ENCODE data around the gene CDH19.
"Not testable (repeated sequence)": the region's sequence is repeated elsewhere in the genome, so short reads cannot be mapped to it uniquely, and the experiment has no call there.

CDH19 gene

DNA sequence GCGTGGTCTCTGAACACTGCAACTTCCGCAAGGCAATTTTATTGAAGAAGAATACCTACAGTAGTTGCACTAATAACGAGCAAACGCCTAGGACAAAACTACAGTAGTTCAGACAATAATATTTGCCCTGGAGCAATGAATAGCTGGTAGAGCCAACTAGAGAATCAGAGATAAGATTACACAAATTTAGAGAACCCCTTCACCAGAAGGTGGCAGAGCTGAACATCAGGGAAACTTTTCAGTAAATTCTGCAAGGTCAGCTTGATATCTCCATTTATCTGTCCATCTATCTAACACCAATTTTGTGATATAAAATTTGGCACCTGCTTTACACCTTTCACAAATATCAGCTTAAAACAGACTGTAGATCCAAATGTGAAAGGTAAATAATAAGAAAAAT lies 43.8 kb downstream of the CDH19 start:
- DNase-seq = peak; percentile 68

DNA sequence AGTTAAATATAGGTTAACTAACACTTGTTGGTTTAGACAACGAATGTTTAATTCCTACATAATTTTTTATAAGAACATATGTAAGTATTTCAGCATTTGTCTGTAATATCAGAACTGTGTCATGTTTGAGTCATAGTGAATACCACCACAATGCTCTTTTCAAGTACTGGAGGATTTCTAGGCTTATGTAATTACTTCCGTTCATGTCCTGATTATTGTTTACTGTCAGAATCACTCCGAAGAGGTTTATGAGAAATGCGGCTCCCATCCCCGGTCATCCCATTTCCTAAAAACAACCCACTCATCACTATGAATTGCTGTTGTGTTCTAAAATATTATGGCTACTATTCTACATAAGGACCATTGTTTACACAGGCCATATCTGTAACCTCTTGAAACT lies 45.1 kb downstream of the CDH19 start:
- no peak for DNase-seq

DNA sequence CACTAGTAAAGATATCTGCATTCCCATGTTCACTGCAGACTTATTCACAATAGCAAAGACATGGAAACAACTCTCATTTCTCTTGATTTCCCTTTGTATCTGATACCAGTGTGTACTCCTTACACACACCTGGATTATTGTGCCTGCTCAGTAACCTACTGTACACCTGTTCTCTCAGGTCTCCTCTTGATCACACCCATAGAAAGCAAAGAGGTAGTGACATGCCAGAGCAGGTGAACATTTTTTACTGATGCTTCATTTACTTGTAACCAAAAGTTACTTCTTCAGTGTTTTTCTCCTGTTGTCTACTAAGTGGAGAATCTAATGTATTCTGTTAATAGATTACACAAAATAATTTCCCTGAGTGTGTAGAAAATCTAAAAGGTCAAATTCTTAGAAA lies 46.8 kb downstream of the CDH19 start:
- DNase-seq = no peak

DNA sequence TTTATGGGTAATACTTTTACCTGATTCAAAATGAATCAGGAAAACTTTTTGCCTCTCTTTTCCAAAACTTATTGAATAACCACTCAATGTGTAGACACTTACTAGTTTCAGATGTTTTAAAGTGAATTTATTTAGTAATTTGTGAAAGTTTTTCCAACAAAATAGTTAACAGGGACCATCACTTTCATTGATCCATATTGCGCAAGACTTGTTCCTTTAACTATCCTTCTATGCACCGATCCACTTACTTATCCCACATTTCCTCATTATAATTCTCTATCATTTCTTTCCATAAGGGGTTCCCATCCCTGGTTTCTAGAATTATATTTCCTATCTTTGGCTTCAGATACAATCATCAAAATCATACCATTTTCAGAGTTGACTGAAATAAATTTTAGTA lies 48.3 kb downstream of the CDH19 start:
- no peak for DNase-seq

DNA sequence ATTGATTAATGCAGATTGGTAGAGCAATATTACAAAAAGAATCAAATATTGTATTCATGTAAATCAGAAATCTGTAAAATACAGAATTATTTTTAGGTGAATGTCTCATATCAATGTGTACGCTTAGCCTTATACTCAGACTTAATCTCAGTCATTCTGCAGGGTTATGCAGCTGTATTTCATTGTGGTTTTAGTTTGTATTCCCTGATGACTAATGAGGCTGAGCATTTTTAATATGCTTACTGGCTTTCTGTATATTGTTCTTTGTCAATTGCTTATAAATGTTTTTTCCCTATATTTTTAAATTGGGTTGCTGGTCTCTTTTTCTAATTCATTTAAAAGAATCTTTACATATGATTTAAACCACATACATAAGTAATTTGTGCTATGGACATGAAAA lies 50.1 kb downstream of the CDH19 start:
- DNase-seq = no peak

DNA sequence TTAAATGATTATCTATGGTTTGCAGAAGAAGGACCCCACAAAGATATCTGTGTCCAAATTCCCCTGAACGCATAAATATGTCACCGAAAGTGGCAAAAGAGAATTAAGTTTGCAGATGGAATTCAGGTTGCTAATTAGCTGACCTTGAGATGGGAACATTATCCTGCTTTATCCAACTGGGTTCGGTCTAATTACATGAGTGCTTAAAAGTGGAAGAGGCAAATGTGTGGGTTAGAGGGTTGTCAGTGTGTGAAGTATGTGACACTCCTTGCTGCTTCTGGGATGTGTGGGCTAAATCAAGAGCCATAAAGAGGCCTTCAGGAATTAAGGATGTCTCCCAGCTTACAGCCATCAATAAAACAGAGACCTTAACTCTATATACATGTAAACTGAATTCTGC lies 53.5 kb downstream of the CDH19 start:
- no peak for DNase-seq

DNA sequence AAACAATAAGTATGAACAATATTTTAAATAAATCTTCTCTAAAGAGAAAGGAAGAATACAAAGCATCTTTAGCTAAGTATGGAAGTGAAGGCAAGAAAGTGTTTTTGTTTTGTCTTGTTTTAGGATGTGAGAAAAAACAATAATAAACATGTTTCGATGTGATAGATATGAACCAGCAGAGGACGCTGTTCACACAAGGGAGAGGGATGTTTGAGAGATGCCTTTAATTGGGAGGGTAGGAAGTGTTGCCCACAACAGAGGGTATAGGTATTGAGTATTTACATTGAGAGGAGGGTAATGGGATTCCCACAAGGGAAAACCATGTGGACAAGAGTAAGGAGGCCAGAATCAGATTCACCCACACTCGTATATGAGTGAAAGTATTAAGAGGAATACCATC lies 55.1 kb downstream of the CDH19 start:
- no peak for DNase-seq

DNA sequence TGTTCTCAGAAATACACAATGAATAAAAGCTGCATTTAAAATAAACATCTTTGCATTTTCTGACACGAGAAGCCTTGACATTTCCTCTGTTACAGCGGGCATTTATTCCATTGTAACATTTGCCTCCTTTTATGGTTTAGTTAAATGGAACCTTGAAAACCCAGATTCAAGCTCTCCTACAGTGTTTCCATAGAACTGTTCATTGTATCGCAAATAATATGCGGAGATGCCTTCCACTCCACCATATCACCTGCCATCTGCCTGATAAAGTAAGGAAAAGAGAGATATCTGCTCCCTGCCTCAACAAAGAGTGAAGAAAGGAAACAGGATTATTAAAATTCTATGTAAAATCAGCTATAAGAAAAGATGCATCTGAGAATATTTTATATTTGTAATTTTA lies 69.8 kb downstream of the CDH19 start:
- peak; percentile 100 for DNase-seq

DNA sequence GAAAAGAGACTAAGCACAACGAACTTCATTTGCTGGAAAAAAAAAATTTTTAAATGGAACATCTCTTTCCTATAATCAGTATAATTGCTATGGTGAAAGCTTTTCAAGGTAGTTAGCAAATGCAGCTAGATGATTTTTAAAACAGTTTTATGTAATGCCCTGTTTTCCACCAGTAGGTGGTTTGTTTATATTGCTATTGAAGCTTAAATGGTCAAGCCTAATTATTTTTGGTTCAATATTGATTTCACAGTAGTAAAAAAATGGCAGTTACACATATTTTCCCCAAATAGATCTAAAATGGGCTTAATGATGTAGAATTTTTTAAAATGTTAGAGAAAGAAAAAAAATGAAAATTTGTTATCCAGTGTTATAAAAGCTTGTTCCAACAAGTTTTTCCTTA lies 70.2 kb downstream of the CDH19 start:
- DNase-seq = peak; percentile 97

DNA sequence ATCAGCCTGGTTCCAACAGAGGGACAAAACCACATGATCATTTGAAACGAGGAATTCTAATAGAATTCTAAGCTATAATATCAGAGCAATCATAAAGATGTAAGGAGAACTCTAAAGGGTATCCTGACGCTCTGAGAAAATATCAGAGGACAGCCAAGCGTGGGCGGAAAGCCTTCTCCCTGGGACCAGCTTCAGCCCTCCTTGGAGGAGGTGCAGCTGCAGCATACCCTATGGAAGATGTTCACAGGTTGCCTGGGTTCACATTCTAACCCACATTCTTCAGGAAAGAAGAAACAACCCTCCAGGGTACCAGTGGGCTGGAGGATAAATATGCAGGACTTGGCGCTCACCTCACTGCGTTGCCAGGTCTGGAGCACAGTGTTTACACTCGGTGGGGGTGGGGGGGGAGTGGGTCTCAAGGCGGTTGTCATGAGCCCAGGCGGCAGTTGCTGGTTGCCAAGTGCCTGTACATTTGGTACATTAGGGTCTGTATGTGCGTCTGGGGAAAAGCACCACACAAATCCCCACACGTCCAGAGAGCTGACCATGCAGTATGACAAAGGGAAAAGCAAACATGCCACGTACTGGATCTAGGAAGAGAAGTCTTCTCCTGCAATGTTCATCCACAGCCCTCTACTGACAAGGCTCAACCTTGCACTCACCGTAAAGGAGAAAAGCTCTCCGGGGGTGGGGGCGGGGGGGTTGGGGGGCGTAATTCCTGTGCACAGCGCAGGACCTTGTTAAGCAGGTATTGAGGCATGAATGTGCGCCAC lies 80.5 kb downstream of the CDH19 start:
- DNase-seq = peak; percentile 99

DNA sequence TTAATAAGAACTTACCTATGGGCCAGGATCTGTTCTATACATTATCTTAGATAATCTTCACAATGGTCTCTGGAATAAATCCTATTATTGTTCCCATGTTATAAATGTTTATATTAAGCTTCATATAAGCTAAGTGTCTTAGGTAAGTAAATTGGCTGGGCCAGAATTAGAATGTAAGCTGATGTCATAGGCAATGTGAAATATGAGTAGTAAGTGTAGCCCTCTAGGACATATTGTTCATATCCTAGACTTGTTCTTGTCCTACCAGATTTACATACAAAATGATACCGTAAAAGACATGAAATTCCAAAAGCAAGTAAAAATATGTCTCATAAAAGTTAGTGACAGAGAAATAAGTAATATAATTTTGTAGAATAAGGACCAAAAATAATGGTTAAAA lies 89.9 kb downstream of the CDH19 start:
- no peak for DNase-seq

DNA sequence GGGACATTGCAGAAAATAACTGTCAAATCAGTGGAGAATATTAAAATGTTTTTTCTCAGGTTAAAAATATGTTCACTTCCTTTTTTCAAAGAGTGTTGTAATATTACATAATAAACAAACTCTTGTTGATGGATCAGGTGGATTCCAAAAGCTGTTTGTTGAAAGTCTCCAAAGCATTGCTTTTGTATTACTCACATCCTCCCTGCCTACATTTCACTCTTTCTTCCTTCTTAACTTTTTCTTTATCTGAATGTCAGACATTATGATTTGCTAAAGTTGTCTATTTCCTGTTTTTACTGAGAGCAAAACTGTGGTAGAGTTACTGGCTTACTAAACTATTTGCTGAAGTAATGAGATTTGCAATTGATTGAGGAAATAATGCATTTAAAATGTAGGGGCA lies 92.1 kb downstream of the CDH19 start:
- DNase-seq = no peak

DNA sequence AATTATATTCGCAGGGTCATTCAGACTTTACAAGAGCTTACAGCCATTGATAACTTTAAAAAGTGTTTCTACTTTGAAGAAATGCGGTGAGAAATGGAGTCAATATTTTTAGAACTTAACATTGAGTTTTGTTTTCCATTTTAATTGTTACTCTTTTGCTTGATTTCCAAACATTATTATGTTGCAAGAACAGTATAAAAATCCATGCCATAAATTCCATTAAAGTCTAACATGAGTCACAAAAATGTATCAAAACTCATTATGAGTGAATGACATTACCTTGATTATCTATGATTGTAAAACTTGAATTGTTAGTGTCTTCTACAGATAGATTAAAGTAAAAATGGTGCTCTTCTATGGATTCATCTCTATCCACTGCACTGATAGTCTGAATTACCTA lies 92.6 kb downstream of the CDH19 start:
- DNase-seq = no peak

DNA sequence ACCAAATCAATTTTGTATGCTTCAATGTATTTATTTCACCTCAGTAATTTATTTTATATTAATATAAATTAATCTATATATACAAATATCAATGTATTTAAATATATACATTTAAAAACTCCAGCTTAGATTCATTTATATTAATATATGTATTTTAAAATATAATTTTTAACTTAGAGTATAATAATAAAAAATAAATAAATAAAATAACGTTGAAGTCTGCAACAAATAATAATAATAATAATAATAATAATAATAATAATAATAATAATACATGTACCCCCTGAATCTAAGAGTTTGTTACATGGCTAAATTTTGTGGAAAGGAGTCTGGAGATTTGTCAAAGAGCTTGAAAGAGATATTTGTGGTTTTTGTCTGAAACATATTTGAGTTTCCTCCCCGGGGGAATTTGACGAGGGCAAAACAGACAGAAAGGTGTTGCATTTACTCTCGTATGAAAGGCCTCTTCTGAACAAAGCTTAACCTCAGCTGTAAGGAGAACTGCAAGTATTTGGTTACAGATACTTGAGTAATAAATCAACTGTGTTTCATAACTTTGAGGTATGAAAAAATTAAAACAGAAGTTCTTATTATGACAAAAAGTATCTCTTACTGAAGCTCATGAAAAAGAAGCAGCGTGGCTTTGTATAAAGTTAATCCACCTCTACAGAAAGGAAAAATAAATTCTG lies 93.4 kb downstream of the CDH19 start:
- DNase-seq = no peak

DNA sequence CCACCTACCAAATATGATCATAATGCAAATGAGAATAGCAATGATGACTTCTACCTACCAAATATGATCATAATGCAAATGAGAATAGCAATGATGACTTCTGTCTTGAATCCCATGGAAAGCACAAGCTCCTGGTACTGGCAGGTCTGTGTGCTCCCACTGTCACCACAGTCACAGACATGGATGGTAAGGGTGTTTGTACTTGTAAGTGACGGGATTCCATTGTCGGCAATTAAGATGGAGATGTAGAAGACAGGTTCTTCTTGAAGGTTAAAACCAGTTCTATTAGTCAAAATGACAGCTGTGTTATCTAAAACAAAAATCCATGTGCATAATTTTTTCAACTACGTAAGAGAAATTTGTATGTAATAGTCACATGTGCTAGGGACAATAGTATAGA lies 95.0 kb downstream of the CDH19 start:
- DNase-seq = no peak

DNA sequence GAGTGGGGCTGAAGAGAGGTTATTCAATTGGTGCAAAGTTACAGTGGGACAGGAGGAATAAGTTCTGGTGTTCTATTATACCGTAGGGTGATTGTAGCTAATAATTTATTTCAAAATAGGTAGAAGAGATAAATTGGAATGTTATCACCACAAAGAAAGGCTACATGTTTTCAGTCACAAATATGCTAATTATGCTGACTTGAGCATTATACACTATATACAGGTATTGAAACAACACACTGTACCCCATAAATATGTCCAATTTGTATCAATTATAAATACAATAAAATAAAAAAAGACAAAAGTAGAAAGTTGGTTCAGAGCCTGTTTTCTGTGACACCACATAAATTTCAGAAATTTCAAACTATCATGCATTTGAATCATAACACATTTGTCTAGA lies 97.7 kb downstream of the CDH19 start:
- DNase-seq = no peak

DNA sequence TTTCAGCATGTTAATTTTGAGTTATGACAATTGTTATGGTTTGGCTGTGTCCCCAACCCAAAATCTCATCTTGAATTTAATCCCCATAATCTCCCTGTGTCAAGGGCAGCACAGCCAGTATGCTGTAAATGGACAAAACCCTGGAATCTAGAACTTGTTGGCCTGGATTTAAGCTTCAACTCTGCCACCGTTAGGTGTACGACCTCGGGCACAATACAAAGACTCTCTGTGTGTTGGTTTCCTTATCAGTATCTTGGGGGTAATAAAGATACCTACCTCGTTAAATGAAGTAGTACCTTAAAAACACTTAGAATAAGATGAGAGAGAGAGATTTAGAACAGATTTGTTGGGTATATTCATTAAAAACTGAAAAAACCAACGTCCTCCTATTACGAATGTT lies 106.5 kb downstream of the CDH19 start:
- DNase-seq = no peak

DNA sequence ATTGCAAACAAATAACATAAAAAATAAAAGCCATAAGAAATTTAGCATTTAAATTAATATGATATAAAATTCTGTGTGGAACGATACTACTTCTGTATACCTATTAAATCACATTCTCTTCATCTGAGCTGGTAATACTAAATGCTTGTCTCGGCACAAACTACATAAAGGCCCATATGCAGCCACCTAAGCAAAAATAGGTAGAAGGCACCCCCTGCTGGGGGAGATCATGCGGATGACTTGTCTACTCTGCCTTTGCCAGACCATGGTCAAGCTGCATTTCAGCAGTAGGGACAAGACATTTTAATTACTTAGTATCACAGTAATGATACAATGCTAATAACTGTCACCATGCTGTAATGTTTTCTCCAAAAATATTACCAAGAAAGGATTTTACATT lies 108.0 kb downstream of the CDH19 start:
- peak; percentile 95 for DNase-seq

DNA sequence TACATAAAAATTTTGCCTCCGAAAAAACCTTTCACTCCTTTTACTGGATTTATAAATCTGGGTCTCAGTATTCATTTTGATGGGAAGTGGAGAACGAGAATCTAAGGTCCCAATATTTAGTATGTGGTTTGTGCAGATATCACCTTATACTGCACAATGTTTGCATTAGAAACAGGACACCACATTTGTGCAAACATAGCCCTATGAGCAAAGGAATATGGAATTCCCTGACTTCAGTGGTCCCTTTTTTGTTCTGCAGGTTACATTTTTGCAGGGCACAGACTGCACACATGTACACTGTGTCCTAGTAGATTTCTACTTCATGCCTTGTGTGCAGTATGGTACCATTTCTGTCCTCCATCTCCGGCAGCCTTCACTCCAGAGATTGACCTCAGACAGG lies 130.0 kb downstream of the CDH19 start:
- no peak for DNase-seq

DNA sequence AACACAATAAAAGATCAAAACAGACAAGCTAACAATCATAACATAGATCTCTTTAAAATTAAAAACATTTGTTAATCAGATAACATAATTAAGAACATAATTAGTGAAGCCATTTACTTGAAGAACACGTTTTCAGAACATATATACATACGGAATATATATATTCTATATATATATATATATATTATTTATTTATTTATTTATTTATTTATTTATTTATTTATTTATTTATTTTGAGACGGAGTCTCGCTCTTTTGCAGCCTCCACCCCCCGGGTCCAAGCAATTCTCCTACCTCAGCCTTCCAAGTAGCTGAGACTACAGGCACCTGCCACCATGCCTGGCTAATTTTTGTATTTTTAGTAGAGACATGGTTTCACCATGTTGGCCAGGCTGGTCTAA lies 137.7 kb downstream of the CDH19 start:
- DNase-seq = not testable (repeated sequence)

DNA sequence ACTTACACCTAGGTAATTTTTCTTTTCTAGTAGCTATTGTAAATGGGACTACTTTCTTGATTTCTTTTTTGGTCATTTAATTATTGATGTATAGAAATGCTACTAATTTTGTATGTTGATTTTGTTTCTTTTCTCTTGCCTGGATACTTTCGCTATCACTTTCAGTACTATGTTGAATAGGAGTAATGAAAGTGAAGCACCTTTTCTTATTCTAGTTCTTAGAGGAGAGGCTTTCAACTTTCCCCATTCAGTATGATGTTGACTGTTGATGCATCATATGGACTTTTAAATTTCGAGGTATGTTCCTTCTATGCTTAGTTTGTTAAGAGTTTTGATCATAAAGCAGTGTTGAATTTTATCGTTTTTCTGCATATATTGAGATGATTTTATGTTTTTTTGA lies 142.5 kb downstream of the CDH19 start:
- DNase-seq = no peak

DNA sequence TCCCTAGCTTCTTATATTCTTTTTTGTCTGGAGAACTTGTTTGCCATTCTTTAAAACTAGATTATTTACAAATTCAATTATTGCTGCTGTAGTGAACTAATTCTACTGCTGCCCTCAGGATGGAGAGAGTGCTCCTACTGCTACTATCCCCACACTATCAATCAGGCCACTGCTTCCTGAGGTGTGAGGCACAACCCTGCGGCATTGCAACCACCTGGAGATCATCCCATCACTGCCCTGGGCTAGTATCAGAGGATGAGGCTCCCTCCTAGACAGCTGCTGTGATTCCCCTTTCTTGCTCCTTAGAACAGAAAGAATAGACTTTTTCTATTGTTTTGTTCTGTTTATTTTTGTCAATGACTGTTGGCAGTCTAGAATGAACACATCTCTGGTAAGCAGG lies 146.6 kb downstream of the CDH19 start:
- no peak for DNase-seq

Measured in NCI-H146 (cell line).